ENCODE measurements around the gene WDTC1. TPM values are rescaled to one million over a fixed set of nuclear protein-coding genes. Genes with fewer than 3 reads are reported as not detected.

Gene WDTC1
- total RNA-seq, 1 donor from 2014 or later, result 50.4 TPM

GRCh38 chr1:27335506-27336422, 101.3 kb downstream of the WDTC1 start:
- Mint-ChIP-seq H3K27ac (ENCODE audit: unreplicated experiment) (no peak overlapping the region), H3K4me1 (ENCODE audit: unreplicated experiment) (peaks cover 12% of the 10 kb centered on the region), H3K27me3 (ENCODE audit: unreplicated experiment) (no peaks in the 10 kb centered on the region), H3K4me3 (ENCODE audit: unreplicated experiment) (no peak overlapping the region), H3K36me3 (ENCODE audit: unreplicated experiment) (peaks cover 17% of the 10 kb centered on the region), H3K9me3 (ENCODE audit: unreplicated experiment) (no peaks in the 10 kb centered on the region)
- TF ChIP-seq CTCF (IDR thresholded peaks at IDR 0.05), result no peak
- DNase-seq (ENCODE audit: extremely low spot score, unreplicated experiment), result no peak

GRCh38 chr1:27336756-27337155, 102.3 kb downstream of the WDTC1 start:
- no peak for DNase-seq (ENCODE audit: extremely low spot score, unreplicated experiment)
- Mint-ChIP-seq H3K36me3 (ENCODE audit: unreplicated experiment) (peaks cover 17% of the 10 kb centered on the region), H3K27me3 (ENCODE audit: unreplicated experiment) (no peaks in the 10 kb centered on the region), H3K4me1 (ENCODE audit: unreplicated experiment) (peaks cover 20% of the 10 kb centered on the region), H3K9me3 (ENCODE audit: unreplicated experiment) (no peaks in the 10 kb centered on the region), H3K27ac (ENCODE audit: unreplicated experiment) (no peak overlapping the region), H3K4me3 (ENCODE audit: unreplicated experiment) (no peak overlapping the region)
- TF ChIP-seq CTCF (IDR thresholded peaks at IDR 0.05), result no peak

GRCh38 chr1:27338751-27339150, 104.3 kb downstream of the WDTC1 start:
- Mint-ChIP-seq H3K27ac (ENCODE audit: unreplicated experiment) (no peak overlapping the region), H3K36me3 (ENCODE audit: unreplicated experiment) (peaks cover 13% of the 10 kb centered on the region), H3K4me3 (ENCODE audit: unreplicated experiment) (no peak overlapping the region), H3K4me1 (ENCODE audit: unreplicated experiment) (peaks cover 31% of the 10 kb centered on the region), H3K9me3 (ENCODE audit: unreplicated experiment) (no peaks in the 10 kb centered on the region), H3K27me3 (ENCODE audit: unreplicated experiment) (no peaks in the 10 kb centered on the region)
- TF ChIP-seq CTCF (IDR thresholded peaks at IDR 0.05), result no peak
- no peak for DNase-seq (ENCODE audit: extremely low spot score, unreplicated experiment)

GRCh38 chr1:27339213-27339612, 104.8 kb downstream of the WDTC1 start:
- no peak for DNase-seq (ENCODE audit: extremely low spot score, unreplicated experiment)
- H3K4me1 Mint-ChIP-seq (ENCODE audit: unreplicated experiment), result peaks cover 31% of the 10 kb centered on the region
- TF ChIP-seq CTCF (IDR thresholded peaks at IDR 0.05), result no peak
- H3K4me3 Mint-ChIP-seq (ENCODE audit: unreplicated experiment), result no peak overlapping the region
- peaks cover 13% of the 10 kb centered on the region for H3K36me3 Mint-ChIP-seq (ENCODE audit: unreplicated experiment)
- H3K27me3 Mint-ChIP-seq (ENCODE audit: unreplicated experiment), result no peaks in the 10 kb centered on the region
- no peaks in the 10 kb centered on the region for H3K9me3 Mint-ChIP-seq (ENCODE audit: unreplicated experiment)
- H3K27ac Mint-ChIP-seq (ENCODE audit: unreplicated experiment), result no peak overlapping the region

GRCh38 chr1:27341525-27342252, 107.3 kb downstream of the WDTC1 start, which contains the start of gene SYTL1:
TSS of gene SYTL1 (plus strand) at chr1:27342022. CDS start at chr1:27345335, 3,313 bp downstream.
- DNase-seq (ENCODE audit: extremely low spot score, unreplicated experiment), result no peak
- peak within 1 kb of the TSS; percentile 41 for H3K27ac Mint-ChIP-seq (ENCODE audit: unreplicated experiment)
- TF ChIP-seq CTCF (IDR thresholded peaks at IDR 0.05), result no peak
- H3K4me1 Mint-ChIP-seq (ENCODE audit: unreplicated experiment), result peaks cover 31% of the 10 kb centered on the region
- H3K9me3 Mint-ChIP-seq (ENCODE audit: unreplicated experiment), result no peaks in the 10 kb centered on the region
- no peak within 1 kb of the TSS for H3K4me3 Mint-ChIP-seq (ENCODE audit: unreplicated experiment)
- peaks cover 6% of the 10 kb centered on the region for H3K36me3 Mint-ChIP-seq (ENCODE audit: unreplicated experiment)
- H3K27me3 Mint-ChIP-seq (ENCODE audit: unreplicated experiment), result no peaks in the 10 kb centered on the region
